B cell (primary cell): ENCODE measurements around the gene CYP26C1.

Experiments
- CTCF ChIP-seq: fragments of 200-600 bp; IDR thresholded peaks from one replicate; pipeline ENCODE4 v1.8.0; 2022; ENCODE audit warnings: antibody characterized with exemption, mild to moderate bottlenecking
- EZH2 ChIP-seq: IDR thresholded peaks from 2 replicates; pipeline ENCODE4 v1.6.1; 2012; ENCODE audit warnings: borderline replicate concordance, low read depth, mild to moderate bottlenecking, moderate library complexity, low read length; ENCODE audit not compliant: insufficient read depth, poor library complexity, severe bottlenecking

GRCh38 chr10:93064874-93065660, 4.5 kb downstream of the CYP26C1 start:
- no peak for TF ChIP-seq CTCF
- TF ChIP-seq EZH2, result no peak
